MCF 10A (cell line): Measurements from ENCODE around the gene SGCD. TPM values are rescaled to one million over a fixed set of nuclear protein-coding genes. Genes with fewer than 3 reads are reported as not detected.
"Not testable (repeated sequence)": the region's sequence is repeated elsewhere in the genome, so short reads cannot be mapped to it uniquely, and the experiment has no call there.

Experiments
- BruUV-seq: library from RNA; stranded (reverse); fragments of 400-500 nt; replicated peaks from 2 replicates; lab custom pipeline; 2021; lab: Mats Ljungman, UMichigan
- CTCF ChIA-PET: fragments of 300-600 bp; sonication (Branson Sonifier 250); formaldehyde crosslinking; extraction: SDS; loops from one replicate; lab custom pipeline; 2021; ENCODE audit warnings: antibody characterized with exemption, inconsistent platforms; lab: Yijun Ruan, JAX
- POLR2A ChIA-PET: fragments of 300-600, 350-650 bp; sonication (Branson Sonifier 250); formaldehyde crosslinking; extraction: SDS; loops from one replicate; lab custom pipeline; 2020; ENCODE audit warnings: antibody characterized with exemption, inconsistent platforms; lab: Yijun Ruan, JAX
- DNase-seq: peaks from one replicate; pipeline ENCODE4 v3.0.0-alpha.2; 2018; ENCODE audit not compliant: unreplicated experiment
- H3K27ac Mint-ChIP-seq: one replicate; pipeline ENCODE4 v1.8.0; 2022; ENCODE audit warnings: mild to moderate bottlenecking, low read depth, mixed read lengths; ENCODE audit not compliant: unreplicated experiment
- H3K27me3 Mint-ChIP-seq: one replicate; pipeline ENCODE4 v1.8.0; 2022; ENCODE audit warnings: mixed read lengths; ENCODE audit not compliant: insufficient read depth, unreplicated experiment
- H3K36me3 Mint-ChIP-seq: one replicate; pipeline ENCODE4 v1.8.0; 2022; ENCODE audit warnings: mild to moderate bottlenecking, moderate library complexity, mixed read lengths; ENCODE audit not compliant: insufficient read depth, unreplicated experiment
- H3K4me1 Mint-ChIP-seq: one replicate; pipeline ENCODE4 v1.8.0; 2022; ENCODE audit warnings: mixed read lengths; ENCODE audit not compliant: insufficient read depth, unreplicated experiment
- H3K4me3 Mint-ChIP-seq: one replicate; pipeline ENCODE4 v1.8.0; 2022; ENCODE audit warnings: mild to moderate bottlenecking, moderate library complexity, mixed read lengths; ENCODE audit not compliant: unreplicated experiment
- H3K9me3 Mint-ChIP-seq: one replicate; pipeline ENCODE4 v1.8.0; 2022; ENCODE audit warnings: mixed read lengths; ENCODE audit not compliant: unreplicated experiment
- CTCF ChIP-seq: fragments of 200-600 bp; IDR thresholded peaks from one replicate; pipeline ENCODE4 v1.8.0; 2022; ENCODE audit warnings: antibody characterized with exemption, mild to moderate bottlenecking; ENCODE audit not compliant: unreplicated experiment
- intact Hi-C: fragments of 100-400 bp; cut with micrococcal nuclease; formaldehyde crosslinking; loops from 2 replicates; pipeline ENCODE4 v1.14.1; 2022
- total RNA-seq: library from RNA; stranded (reverse); gene quantifications from 2 replicates; pipeline ENCODE4 v1.2.3, GENCODE V29; 2022

Gene SGCD
- total RNA-seq, 1 experiment from 2014 or later: 0.14 TPM

GRCh38 chr5:156641686-156642085 is 314.7 kb downstream of the SGCD start:
- ChIA-PET POLR2A (interaction anchor here (0.5 kb wide), 1 partner anchor 416 kb away, joined by 3 read pairs; no protein-coding TSS in a partner anchor), CTCF (no interaction called here)
- intact Hi-C loops: no loop called here
- Mint-ChIP-seq H3K4me3 (no peak overlapping the region), H3K27me3 (no peaks in the 10 kb centered on the region), H3K27ac (no peak overlapping the region), H3K9me3 (no peaks in the 10 kb centered on the region), H3K4me1 (no peaks in the 10 kb centered on the region), H3K36me3 (no peaks in the 10 kb centered on the region)
- no peak for TF ChIP-seq CTCF
- BruUV-seq: no TSS peak
- DNase-seq: no peak

- CTCF ChIA-PET: interaction anchor here (0.6 to 1.2 kb wide), 3 partner anchors 170 to 1455 kb away, joined by 3 to 4 read pairs (median 3); no protein-coding TSS in a partner anchor
- BruUV-seq: no TSS peak
- Mint-ChIP-seq H3K4me3 (no peak overlapping the region), H3K36me3 (no peaks in the 10 kb centered on the region), H3K27ac (no peak overlapping the region), H3K27me3 (no peaks in the 10 kb centered on the region), H3K9me3 (no peaks in the 10 kb centered on the region), H3K4me1 (no peaks in the 10 kb centered on the region)
- TF ChIP-seq CTCF: no peak
- no peak for DNase-seq
- POLR2A ChIA-PET: interaction anchor here (0.6 kb wide), 1 partner anchor 159 kb away, joined by 3 read pairs; no protein-coding TSS in a partner anchor
- intact Hi-C loops: no loop called here
Observed at GRCh38 chr5:156647034-156647451, 320.1 kb downstream of the SGCD start.

- Mint-ChIP-seq H3K36me3 (no peaks in the 10 kb centered on the region), H3K9me3 (no peaks in the 10 kb centered on the region), H3K4me3 (no peak overlapping the region), H3K27ac (no peak overlapping the region), H3K27me3 (no peaks in the 10 kb centered on the region), H3K4me1 (peaks cover 5% of the 10 kb centered on the region)
- ChIA-PET CTCF (interaction anchor here (0.5 kb wide), 1 partner anchor 146 kb away, joined by 5 read pairs; no protein-coding TSS in a partner anchor), POLR2A (interaction anchor here (0.6 kb wide), 1 partner anchor 1874 kb away, joined by 3 read pairs; no protein-coding TSS in a partner anchor)
- no peak for DNase-seq
- no TSS peak for BruUV-seq
- intact Hi-C loops: loop anchor here (10.0 kb wide), 1 partner anchor 710 kb away; no protein-coding TSS in a partner anchor
- no peak for TF ChIP-seq CTCF
Observed at GRCh38 chr5:156654444-156654843, 327.5 kb downstream of the SGCD start.

GRCh38 chr5:156655732-156656131 is 328.8 kb downstream of the SGCD start:
- H3K36me3 Mint-ChIP-seq: no peaks in the 10 kb centered on the region
- ChIA-PET POLR2A (no interaction called here), CTCF (no interaction called here)
- no peaks in the 10 kb centered on the region for H3K9me3 Mint-ChIP-seq
- H3K4me1 Mint-ChIP-seq: peaks cover 5% of the 10 kb centered on the region
- no peak for TF ChIP-seq CTCF
- DNase-seq: no peak
- H3K27ac Mint-ChIP-seq: no peak overlapping the region
- intact Hi-C loops: loop anchor here (10.0 kb wide), 1 partner anchor 711 kb away; no protein-coding TSS in a partner anchor
- BruUV-seq: no TSS peak
- no peak overlapping the region for H3K4me3 Mint-ChIP-seq
- no peaks in the 10 kb centered on the region for H3K27me3 Mint-ChIP-seq

GRCh38 chr5:156664832-156665231 is 337.9 kb downstream of the SGCD start:
- intact Hi-C loops, H3K4me1 Mint-ChIP-seq, BruUV-seq, H3K27ac Mint-ChIP-seq, H3K27me3 Mint-ChIP-seq, H3K4me3 Mint-ChIP-seq, H3K36me3 Mint-ChIP-seq, H3K9me3 Mint-ChIP-seq, CTCF ChIA-PET, POLR2A ChIA-PET, DNase-seq: not testable (repeated sequence)

- CTCF ChIA-PET: interaction anchor here (0.8 kb wide), 1 partner anchor 723 kb away, joined by 3 read pairs; no protein-coding TSS in a partner anchor
- H3K27ac Mint-ChIP-seq, H3K27me3 Mint-ChIP-seq, BruUV-seq, H3K4me3 Mint-ChIP-seq, H3K9me3 Mint-ChIP-seq, H3K36me3 Mint-ChIP-seq, H3K4me1 Mint-ChIP-seq, intact Hi-C loops, DNase-seq, POLR2A ChIA-PET: not testable (repeated sequence)
Observed at GRCh38 chr5:156666686-156667085, 339.7 kb downstream of the SGCD start.
